GM04504 (cell line): Measurements from ENCODE around the gene NMD3.
"Not testable (repeated sequence)": the region's sequence is repeated elsewhere in the genome, so short reads cannot be mapped to it uniquely, and the experiment has no call there.

Experiments
- DNase-seq: peaks from one replicate; pipeline ENCODE4 v3.0.0-alpha.2; 2012; ENCODE audit warnings: low read depth

The NMD3 gene

DNA sequence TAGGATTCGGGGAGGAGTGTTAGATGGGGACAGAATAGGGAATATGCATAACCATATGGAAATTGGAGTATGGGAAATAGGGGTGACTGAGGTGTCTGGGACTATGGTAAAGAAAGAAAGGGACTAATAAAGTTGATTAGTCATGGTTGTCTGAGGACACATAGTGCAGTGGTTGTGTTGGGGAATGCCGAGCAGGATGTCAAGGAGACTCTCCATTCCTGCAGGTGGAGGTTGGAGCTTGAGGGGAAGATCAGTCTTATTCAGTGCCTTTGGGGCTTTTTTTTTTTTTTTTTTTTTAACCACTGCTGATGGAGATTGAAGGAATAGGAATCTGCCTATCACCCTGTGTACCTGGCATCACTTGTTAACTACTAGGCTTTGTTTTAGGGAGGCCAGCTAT is 10.8 kb downstream of the NMD3 start:
- no peak for DNase-seq

DNA sequence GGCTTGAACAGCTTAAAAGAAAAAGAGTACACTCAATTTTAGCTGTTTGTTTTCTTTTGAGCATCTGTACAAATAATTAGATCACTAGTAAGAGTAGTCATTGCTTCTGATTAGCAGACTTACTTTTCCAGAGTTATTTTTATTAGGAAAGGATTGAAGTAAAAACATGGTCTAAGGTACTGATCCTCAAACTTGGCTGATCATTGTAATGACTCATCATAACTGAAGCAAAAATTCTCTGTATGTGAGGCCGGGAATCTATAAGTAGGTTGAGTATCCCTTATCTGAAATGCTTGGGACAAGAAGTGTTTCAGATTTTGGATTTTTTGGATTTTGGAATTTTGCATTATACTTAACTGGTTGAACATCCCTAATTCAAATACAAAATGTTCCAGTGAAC is 12.4 kb downstream of the NMD3 start:
- no peak for DNase-seq

DNA sequence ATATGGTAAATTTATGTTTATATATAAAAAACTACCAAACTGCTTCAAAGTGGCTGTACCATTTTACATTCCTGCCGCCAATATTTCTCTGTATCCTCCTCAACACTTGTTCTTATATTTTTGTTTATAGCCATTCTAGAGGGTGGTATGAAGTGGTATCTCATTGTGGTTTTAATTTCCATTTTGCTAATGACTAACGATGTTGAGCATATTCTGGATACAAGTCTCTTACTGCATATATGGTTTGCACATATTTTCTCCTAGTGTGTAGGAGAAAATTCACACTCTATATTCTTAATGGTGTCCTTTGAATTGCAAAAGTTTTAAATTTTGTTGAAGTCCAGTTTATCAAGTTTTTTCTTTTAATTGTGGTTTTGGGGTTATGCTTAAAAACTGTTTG is 15.1 kb downstream of the NMD3 start:
- no peak for DNase-seq

GRCh38 chr3:161239700-161240099 is 18.6 kb downstream of the NMD3 start:
- DNase-seq: no peak

- no peak for DNase-seq
Measured at GRCh38 chr3:161244538-161244937, 23.4 kb downstream of the NMD3 start.

DNA sequence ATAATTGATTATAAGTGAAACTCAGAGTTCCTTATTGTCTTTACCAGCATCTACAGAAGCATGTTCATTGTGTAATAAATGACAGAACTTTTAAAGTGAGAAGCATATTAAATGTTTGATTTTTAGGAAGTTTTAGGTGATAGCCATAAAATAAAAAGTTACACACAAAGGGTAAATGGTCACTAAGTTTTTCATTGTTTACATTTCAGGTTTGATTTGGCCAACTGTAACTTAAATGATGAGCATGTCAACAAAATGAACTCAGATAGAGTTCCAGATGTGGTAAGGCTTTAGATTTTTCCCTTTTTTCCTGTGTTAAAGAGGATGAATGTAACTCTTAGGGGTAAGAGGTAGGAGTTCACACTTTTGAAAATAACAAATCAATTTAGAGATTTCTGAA is 25.9 kb downstream of the NMD3 start:
- no peak for DNase-seq

DNA sequence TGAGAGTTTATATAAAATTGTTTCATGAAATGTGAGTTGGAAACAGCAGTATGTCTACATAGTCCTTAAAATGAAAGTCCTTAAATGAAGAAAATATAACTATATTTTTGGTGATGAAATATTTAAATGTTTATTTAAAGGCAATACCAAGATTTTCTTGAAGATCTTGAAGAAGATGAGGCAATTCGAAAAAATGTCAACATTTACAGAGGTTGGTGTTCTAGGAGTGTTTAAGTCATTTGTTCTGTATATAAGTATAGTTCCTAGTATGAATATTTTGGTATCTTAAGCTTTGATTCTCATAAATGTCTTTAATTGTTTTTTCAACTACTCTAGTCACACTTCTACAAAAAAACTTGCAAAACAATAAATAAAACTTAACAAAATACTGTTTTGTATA is 29.0 kb downstream of the NMD3 start:
- no peak for DNase-seq

GRCh38 chr3:161251716-161252115 is 30.6 kb downstream of the NMD3 start:
- DNase-seq: no peak

DNA sequence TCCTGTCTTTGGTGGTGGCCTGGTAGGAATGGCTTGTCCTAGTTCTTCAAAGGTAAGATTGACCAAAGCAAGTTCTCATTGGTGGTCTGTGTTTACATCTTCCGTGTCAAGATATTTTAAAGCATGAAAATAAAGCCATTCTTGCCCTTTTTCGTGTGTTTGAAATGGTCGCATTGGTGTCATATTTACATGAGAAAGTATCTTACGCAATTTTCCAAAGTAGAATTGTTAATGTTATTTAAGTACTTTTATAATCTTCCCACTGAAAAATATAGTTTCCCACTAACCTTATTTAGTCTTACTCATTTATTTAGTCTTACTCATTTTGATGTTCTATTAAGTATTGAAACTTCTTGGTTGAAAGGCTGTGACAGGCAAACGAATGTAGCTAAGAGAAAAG is 31.0 kb downstream of the NMD3 start:
- no peak for DNase-seq

DNA sequence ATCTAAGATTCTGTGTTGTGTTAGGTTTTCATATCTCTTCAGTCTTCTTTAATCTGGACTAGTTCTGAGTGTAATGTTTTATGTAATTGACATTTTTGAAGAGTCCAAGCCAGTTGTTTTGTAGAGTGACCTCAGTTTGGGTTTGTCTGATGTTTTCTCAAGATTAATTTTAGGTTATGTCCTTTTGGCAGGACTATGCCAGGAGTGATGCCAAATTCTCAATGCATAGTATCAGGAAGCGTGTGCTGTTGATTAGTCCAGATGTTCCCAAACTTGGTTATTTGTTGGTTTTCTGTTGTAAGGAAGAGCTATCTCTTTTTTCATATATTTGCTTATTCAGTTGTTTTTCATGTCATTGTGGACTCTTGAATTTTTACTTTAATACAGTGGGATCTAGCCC is 32.6 kb downstream of the NMD3 start:
- DNase-seq: no peak

DNA sequence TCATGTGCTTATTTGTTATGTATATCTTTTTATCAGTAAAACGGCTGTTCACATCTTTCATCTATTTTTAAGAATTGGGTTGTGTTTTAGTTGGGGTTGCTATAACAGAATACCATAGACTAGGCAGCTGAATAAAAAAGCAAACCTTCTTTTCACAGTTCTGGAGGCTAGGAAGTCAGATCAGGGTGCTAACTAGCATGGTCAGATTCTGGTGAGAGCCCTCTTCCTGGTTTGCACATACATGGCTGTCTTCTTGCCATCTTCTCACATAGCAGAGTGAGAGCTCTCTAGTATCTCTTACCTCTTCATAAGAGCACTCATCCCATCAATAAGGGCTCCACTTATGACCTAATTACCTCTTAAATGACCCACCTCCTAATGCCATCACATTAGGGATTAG is 33.8 kb downstream of the NMD3 start:
- DNase-seq: no peak

GRCh38 chr3:161263057-161263456 is 41.9 kb downstream of the NMD3 start:
- DNase-seq: no peak

DNA sequence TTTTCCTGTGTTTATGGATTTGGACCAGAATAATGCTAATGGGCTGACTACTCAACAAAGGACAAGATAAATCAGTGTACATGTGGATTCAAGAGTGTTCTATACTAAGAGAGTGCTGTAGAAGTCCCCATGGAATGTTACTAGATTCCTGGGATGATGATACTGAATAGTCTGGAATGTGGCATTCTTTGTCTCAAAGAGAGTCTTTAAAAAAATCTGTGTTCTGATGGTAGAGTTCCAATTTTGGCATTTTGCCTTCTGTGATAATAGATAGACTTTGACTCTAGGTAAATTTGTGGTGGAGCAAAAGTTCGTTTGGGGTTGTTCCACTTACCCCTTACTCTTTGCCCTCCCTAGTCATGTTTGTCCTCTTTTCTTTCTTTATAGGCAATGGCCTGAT is 43.7 kb downstream of the NMD3 start:
- DNase-seq: no peak

DNA sequence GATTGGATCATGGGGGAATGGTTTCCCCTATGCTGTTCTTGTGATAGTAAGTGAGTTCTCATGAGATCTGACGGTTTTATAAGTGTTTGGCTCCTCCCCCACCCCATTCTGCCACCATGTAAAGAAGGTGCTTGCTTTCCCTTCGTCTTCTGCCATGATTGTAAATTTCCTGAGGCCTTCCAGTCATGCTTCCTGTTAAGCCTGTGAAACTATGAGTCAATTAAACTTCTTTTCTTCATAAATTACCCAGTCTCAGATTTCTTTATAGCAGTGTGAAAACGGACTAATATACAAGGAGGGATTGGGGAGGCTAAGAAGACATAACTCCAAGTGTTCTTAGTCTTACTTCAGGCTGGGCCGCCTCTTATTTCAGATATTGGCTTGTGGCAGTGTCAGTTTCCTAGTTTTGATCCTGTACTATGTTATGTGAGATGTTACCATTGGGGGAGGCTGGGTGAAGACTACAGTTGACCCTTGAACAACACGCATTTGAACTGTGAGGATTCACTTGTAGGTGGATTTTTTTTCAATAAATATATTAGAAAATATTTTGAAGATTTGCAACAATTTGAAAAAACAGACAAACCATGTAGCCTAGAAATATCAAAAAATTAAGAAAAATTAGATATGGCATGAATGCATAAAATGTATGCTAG is 44.9 kb downstream of the NMD3 start:
- DNase-seq: no peak

GRCh38 chr3:161266731-161267150 is 45.6 kb downstream of the NMD3 start:
- DNase-seq: peak; percentile 68

DNA sequence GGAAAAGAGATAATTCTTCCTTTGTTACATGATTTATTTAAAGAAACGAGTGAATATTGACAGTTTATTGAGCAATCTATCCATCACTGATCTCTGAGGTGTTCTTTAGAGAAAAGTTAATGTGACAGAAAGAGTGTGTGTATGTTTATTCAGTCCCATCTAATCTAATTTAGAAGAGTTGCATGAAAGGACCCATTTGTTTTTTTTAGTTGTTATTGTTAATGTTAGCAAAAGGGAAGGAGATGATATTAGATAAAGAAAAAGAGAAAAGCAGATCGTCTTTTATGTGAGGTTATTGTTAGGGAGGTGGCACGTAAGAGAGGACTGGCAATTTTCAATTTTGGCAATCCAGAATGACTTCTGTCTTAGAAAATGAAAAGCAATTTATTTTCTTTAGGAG is 46.5 kb downstream of the NMD3 start:
- DNase-seq: no peak

- DNase-seq: no peak
Measured at GRCh38 chr3:161268601-161269000, 47.5 kb downstream of the NMD3 start.

DNA sequence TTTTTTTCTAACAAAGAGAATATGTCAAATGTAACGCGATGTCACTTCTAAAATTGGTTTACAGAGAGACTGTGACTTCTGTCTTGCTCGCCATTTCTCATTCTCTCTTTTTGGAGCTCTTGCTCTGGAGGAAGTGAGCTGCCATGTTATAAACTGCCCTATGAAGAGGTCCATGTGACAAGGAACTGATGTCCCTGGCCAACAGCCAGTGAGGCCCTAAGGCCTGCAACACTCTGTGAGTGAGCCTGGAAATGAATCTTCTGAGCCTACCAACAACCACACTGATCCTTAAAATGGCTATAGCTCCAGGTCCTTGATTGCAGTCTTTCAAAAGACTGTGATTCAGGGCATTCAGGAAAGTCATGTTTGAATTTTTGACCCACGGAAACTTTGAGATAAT is 49.9 kb downstream of the NMD3 start:
- no peak for DNase-seq

- DNase-seq: no peak
Measured at GRCh38 chr3:161271646-161272045, 50.5 kb downstream of the NMD3 start.

- DNase-seq: no peak
Measured at GRCh38 chr3:161272524-161272923, 51.4 kb downstream of the NMD3 start.

- DNase-seq: no peak
Measured at GRCh38 chr3:161273589-161274218, 52.6 kb downstream of the NMD3 start.

GRCh38 chr3:161274691-161275298 is 53.7 kb downstream of the NMD3 start:
- no peak for DNase-seq

- DNase-seq: no peak
Measured at GRCh38 chr3:161275919-161276318, 54.8 kb downstream of the NMD3 start.

- DNase-seq: not testable (repeated sequence)
Measured at GRCh38 chr3:161282387-161282786, 61.3 kb downstream of the NMD3 start.
